Psoas muscle (tissue), 8 donors: ENCODE data around the gene SLC25A22. TPM values are rescaled to one million over a fixed set of nuclear protein-coding genes. Genes with fewer than 3 reads are reported as not detected.

Source experiments
- ATAC-seq, 4 donors: fragments of 200-7000 bp; cut with Tn5 transposase; one replicate each; pipeline ENCODE4 v1.9.1; 2020; ENCODE audit warnings: moderate library complexity in 3 of 4, mild to moderate bottlenecking in 2 of 4
- DNase-seq, 2 donors: peaks; one replicate each; pipeline ENCODE4 v3.0.0-alpha.2; 2020
- H3K27ac ChIP-seq: fragments of 200-600 bp; one replicate; pipeline ENCODE4 v1.8.0; 2022
- H3K27me3 ChIP-seq, 3 donors: fragments of 200-600 bp in 1 of 3; one replicate each; pipeline versions ENCODE4 v1.6.1 to v1.8.0; 2013 to 2022; ENCODE audit warnings: low read length in 2 of 3, mild to moderate bottlenecking in 2 of 3, moderate library complexity in 1 of 3; ENCODE audit not compliant: insufficient read depth in 3 of 3
- H3K36me3 ChIP-seq, 2 donors: fragments of 200-600 bp in 1 of 2; one replicate each; pipeline versions ENCODE4 v1.6.1 to v1.8.0; 2013 to 2022; ENCODE audit warnings: low read depth in 1 of 2, mild to moderate bottlenecking in 1 of 2, moderate library complexity in 1 of 2; ENCODE audit not compliant: insufficient read depth in 1 of 2
- H3K4me1 ChIP-seq: fragments of 200-600 bp; one replicate; pipeline ENCODE4 v1.8.0; 2022
- H3K4me3 ChIP-seq: fragments of 200-600 bp; one replicate; pipeline ENCODE4 v1.8.0; 2022; ENCODE audit warnings: mild to moderate bottlenecking
- H3K9me3 ChIP-seq: fragments of 200-600 bp; one replicate; pipeline ENCODE4 v1.8.0; 2022
- WGBS, 3 donors: extraction: QIAGEN DNeasy Blood & Tissue Kit; methylation state at CpG; one replicate each; pipeline versions ENCODE4 v1.1.6 to v1.1.7; 2013; 5-methylcytosine and 5-hydroxymethylcytosine counted together
- intact Hi-C, 2 donors: fragments of 100-400 bp; cut with DNase I; formaldehyde crosslinking; loops; one replicate each; pipeline versions ENCODE4 v1.11.0 to v1.14.2; 2022
- polyA plus RNA-seq, 3 donors: library from polyadenylated mRNA; stranded (reverse); fragments of 200-250 nt; gene quantifications; one replicate each; pipeline ENCODE4 v1.2.3, GENCODE V29; 2013
- total RNA-seq, 4 donors: library from RNA; stranded (reverse); fragmentation: NEBNext Ultra II Directional in 2 of 4; extraction: Animal tissue kit (Norgen Biotek cat#: 25700) in 2 of 4; gene quantifications; one replicate each; pipeline versions ENCODE4 v1.2.1 to v1.2.4, GENCODE V29; 2021 to 2023
- TF ChIP-seq, protein P1 (sequence below): fragments of 200-600 bp; IDR thresholded peaks from one replicate; pipeline ENCODE4 v1.8.0; 2022; ENCODE audit warnings: antibody characterized with exemption
- donor health status: healthy with polysubstance abuse.
- donor health status: DM: no; HTN: no; CAD: no; lungs with moderate emphysema.
- donor health status: Bipolar disorder and iron deficiency.
- donor health status: healthy.
- donor health status: DM: yes; HTN: yes; CAD: no.
- donor health status: DM: no; HTN: no; CAD: no.
- donor health status: DM: no; HTN: no; CAD: no.
- donor health status: DM: yes; HTN: yes; CAD: no.

Gene SLC25A22
- total and polyA plus RNA-seq, 7 donors, result 0.49 to 4.3 (median 1.6) TPM

DNA sequence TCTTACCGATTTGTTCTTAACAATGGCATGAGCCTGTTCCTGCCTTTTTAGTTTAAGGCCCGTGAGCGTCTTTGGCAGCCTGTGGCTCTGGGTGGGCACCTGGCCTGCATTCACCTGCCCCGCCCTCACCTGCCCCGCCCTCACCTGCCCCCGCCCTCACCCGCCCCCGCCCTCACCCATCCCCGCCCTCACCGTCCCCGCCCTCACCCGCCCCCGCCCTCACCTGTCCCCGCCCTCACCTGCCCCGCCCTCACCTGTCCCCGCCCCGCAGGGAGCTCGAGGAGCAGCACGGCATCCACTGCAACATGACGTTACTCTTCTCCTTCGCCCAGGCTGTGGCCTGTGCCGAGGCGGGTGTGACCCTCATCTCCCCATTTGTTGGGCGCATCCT, 35.0 kb downstream of the SLC25A22 start:
- TF ChIP-seq, protein P1, sequence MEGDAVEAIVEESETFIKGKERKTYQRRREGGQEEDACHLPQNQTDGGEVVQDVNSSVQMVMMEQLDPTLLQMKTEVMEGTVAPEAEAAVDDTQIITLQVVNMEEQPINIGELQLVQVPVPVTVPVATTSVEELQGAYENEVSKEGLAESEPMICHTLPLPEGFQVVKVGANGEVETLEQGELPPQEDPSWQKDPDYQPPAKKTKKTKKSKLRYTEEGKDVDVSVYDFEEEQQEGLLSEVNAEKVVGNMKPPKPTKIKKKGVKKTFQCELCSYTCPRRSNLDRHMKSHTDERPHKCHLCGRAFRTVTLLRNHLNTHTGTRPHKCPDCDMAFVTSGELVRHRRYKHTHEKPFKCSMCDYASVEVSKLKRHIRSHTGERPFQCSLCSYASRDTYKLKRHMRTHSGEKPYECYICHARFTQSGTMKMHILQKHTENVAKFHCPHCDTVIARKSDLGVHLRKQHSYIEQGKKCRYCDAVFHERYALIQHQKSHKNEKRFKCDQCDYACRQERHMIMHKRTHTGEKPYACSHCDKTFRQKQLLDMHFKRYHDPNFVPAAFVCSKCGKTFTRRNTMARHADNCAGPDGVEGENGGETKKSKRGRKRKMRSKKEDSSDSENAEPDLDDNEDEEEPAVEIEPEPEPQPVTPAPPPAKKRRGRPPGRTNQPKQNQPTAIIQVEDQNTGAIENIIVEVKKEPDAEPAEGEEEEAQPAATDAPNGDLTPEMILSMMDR, result no peak
- intact Hi-C loops, result no loop called here
- H3K9me3 ChIP-seq, result no peaks in the 10 kb centered on the region
- ATAC-seq, result no peak
- H3K4me3 ChIP-seq, result no peak overlapping the region
- H3K36me3 ChIP-seq, result peaks cover 0 to 92% of the 10 kb centered on the region in 2 donors
- no peak for DNase-seq
- whole genome bisulfite sequencing, 3 donors, result 65 to 77% (median 68%) methylated on average over 13 to 24 of the region's 24 CpGs
- peaks cover 4% of the 10 kb centered on the region for H3K4me1 ChIP-seq
- peak overlapping the region; percentile 30 for H3K27ac ChIP-seq
- no peaks in the 10 kb centered on the region for H3K27me3 ChIP-seq

DNA sequence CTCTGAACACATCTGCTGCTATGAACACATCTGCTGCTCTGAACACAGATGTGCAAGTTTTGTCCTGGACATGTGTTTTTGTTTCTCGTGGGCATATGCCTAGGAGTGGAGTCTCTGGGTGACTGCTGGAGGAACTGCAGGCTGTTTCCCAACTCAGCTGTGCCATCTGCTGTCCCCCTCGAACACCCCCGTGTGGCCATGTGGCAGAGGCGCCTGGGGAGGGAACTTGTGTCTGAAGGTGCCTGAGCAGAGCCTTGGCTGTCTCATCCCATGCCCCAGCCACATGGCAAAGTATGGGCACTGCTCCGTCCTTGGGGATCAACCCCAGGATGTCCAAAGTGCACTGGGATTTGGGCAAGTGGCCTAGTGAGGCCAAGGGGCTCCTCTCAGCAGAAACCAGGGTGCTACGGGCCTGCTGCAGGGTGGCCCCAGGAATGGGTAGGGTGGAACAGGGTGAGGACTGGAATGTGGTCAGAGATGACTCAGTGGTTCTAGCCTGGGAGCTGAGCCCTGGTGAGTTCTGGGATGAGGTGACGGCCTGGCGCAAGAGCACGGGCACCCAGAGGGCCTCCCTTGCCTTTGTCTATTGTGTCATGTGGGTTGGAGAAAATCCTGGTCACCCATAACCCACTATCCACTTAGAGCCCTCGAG, 35.5 kb downstream of the SLC25A22 start:
- peak; percentile 51 to 74 (median 62) for ATAC-seq
- 46 to 57% (median 48%) methylated on average over 10 of the region's 10 CpGs for WGBS, 3 donors

DNA sequence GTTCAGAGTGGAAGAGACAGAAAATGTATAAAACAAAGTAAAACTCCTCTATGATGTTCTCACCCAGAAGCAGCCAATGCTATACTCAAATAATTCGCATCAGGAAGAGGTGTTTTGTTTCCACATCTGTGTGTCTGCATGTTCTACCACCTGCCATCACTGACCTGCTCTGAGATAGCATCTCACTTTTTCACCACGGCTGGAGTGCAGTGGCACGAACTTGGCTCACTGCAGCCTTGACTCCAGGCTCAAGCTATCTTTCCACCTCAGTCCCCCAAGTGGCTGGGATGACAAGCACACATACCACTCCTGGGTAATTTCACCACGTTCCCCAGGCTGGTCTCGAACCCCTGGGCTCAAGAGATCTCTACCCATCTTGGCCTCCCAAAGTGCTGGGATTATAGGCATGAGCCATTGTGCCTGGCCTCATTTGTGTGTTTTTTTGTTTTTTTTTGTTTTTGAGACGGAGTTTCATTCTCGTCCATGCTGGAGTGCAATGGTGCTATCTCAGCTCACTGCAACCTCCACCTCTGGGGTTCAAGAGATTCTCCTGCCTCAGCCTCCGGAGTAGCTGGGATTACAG, 36.5 kb downstream of the SLC25A22 start:
- H3K27ac ChIP-seq, result no peak overlapping the region
- H3K27me3 ChIP-seq, result no peaks in the 10 kb centered on the region
- no peak overlapping the region for H3K4me3 ChIP-seq
- 89 to 90% (median 89%) methylated on average over 8 of the region's 8 CpGs for WGBS, 3 donors
- peaks cover 4% of the 10 kb centered on the region for H3K4me1 ChIP-seq
- DNase-seq, result no peak
- intact Hi-C loops, result no loop called here
- H3K36me3 ChIP-seq, result peaks cover 0 to 96% of the 10 kb centered on the region in 2 donors
- no peaks in the 10 kb centered on the region for H3K9me3 ChIP-seq
- TF ChIP-seq, protein P1, result no peak
- ATAC-seq, result no peak

More for the DNA sequence above, 35.5 kb downstream of the SLC25A22 start:
- Histone ChIP-seq H3K27me3 (no peaks in the 10 kb centered on the region), H3K4me3 (no peak overlapping the region), H3K27ac (peak overlapping the region; percentile 30), H3K9me3 (no peaks in the 10 kb centered on the region), H3K4me1 (peaks cover 4% of the 10 kb centered on the region), H3K36me3 (peaks cover 0 to 96% of the 10 kb centered on the region in 2 donors)
- intact Hi-C loops, result no loop called here
- TF ChIP-seq, protein P1, result peak; percentile 11
- DNase-seq, result peak in 1 of 2 donors; percentile 67

DNA sequence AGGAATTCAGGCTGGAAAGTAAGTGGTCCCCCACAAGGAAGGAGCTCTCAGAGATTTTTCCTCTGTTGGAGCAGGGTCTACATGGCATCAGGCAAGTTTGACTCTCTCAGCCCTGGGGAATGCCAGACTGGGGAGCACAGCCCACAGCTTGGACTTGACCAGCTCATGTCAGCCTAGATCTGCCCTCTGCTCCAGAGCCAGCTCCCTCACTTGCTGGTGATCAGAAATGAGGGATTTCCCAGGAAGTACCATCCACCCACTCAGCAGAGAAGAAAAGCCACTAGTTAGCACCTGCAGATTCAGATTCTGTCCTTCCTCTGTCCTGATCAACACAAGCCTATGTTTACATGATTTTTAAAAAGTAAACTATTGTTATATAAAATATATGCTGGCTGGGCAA, 37.8 kb downstream of the SLC25A22 start:
- Histone ChIP-seq H3K4me1 (peaks cover 4% of the 10 kb centered on the region), H3K36me3 (peaks cover 0 to 95% of the 10 kb centered on the region in 2 donors), H3K27me3 (no peaks in the 10 kb centered on the region), H3K4me3 (no peak overlapping the region), H3K27ac (no peak overlapping the region), H3K9me3 (no peaks in the 10 kb centered on the region)
- intact Hi-C loops, result no loop called here
- no peak for ATAC-seq
- no peak for DNase-seq
- TF ChIP-seq, protein P1, result no peak
